IMR-90 (cell line): ENCODE data around the gene TM4SF20. TPM values are rescaled to one million over a fixed set of nuclear protein-coding genes. Genes with fewer than 3 reads are reported as not detected.

Experiments used
- ATAC-seq: fragments of 200-7000 bp; cut with Tn5 transposase; 2 replicates; pipeline ENCODE4 v1.9.1; 2020; ENCODE audit warnings: low read depth, mild to moderate bottlenecking, moderate library complexity
- BruUV-seq: library from RNA; stranded (reverse); fragments of 400-500 nt; replicated peaks from 2 replicates; lab custom pipeline; 2021; lab: Mats Ljungman, UMichigan
- CTCF ChIA-PET: fragments of 300-600 bp; formaldehyde crosslinking; extraction: SDS; loops from one replicate; lab custom pipeline; 2021; ENCODE audit warnings: antibody characterized with exemption; lab: Yijun Ruan, JAX
- POLR2A ChIA-PET: fragments of 300-600 bp; sonication (Branson Sonifier 250); formaldehyde crosslinking; loops from one replicate; lab custom pipeline; 2022; ENCODE audit warnings: antibody characterized with exemption; ENCODE audit not compliant: unreplicated experiment; lab: Charles Lee
- DNase-seq: peaks from one replicate; pipeline ENCODE4 v3.0.0; 2013
- H2AFZ ChIP-seq: replicated peaks from 2 replicates; pipeline ENCODE3; 2013; ENCODE audit warnings: low read length, mild to moderate bottlenecking; ENCODE audit not compliant: poor library complexity
- H2AK5ac ChIP-seq: 2 replicates; pipeline ENCODE4 v1.6.1; 2013; ENCODE audit warnings: low read depth, low read length, inconsistent platforms
- H2AK9ac ChIP-seq: replicated peaks from 2 replicates; pipeline ENCODE3; 2013; ENCODE audit warnings: mild to moderate bottlenecking, low read depth, low read length, moderate library complexity; ENCODE audit not compliant: poor library complexity
- H2BK120ac ChIP-seq: 2 replicates; pipeline ENCODE4 v1.6.1; 2013; ENCODE audit warnings: low read depth, low read length, inconsistent platforms
- H2BK15ac ChIP-seq: 3 replicates; pipeline ENCODE4 v1.6.1; 2013; ENCODE audit warnings: low read depth, low read length, inconsistent platforms
- H2BK20ac ChIP-seq: 2 replicates; pipeline ENCODE4 v1.6.1; 2013; ENCODE audit warnings: low read depth, mild to moderate bottlenecking, inconsistent platforms, low read length, moderate library complexity
- H2BK5ac ChIP-seq: 2 replicates; pipeline ENCODE4 v1.6.1; 2013; ENCODE audit warnings: mild to moderate bottlenecking, low read depth, low read length, inconsistent platforms; ENCODE audit not compliant: poor library complexity, severe bottlenecking
- H3K14ac ChIP-seq: replicated peaks from 2 replicates; pipeline ENCODE4 v1.6.1; 2013; ENCODE audit warnings: low read depth, low read length, inconsistent platforms
- H3K18ac ChIP-seq: 2 replicates; pipeline ENCODE4 v1.6.1; 2013; ENCODE audit warnings: low read depth, low read length, control low read depth
- H3K23ac ChIP-seq: 2 replicates; pipeline ENCODE4 v1.6.1; 2013; ENCODE audit warnings: low read depth, low read length, inconsistent platforms
- H3K27ac ChIP-seq: 2 replicates; pipeline ENCODE4 v1.5.1; 2013; ENCODE audit warnings: mild to moderate bottlenecking, control low read depth, low read length; ENCODE audit not compliant: insufficient read depth
- H3K27me3 ChIP-seq: 2 replicates; pipeline ENCODE4 v1.6.1; 2013; ENCODE audit warnings: low read length; ENCODE audit not compliant: control insufficient read depth, insufficient read depth
- H3K36me3 ChIP-seq: 2 replicates; pipeline ENCODE4 v1.6.1; 2013; ENCODE audit warnings: low read length, mixed read lengths; ENCODE audit not compliant: control insufficient read depth, insufficient read depth
- H3K4ac ChIP-seq: 2 replicates; pipeline ENCODE4 v1.6.1; 2013; ENCODE audit warnings: low read depth, low read length, inconsistent platforms
- H3K4me1 ChIP-seq: 2 replicates; pipeline ENCODE4 v1.6.1; 2013; ENCODE audit warnings: low read length, mixed read lengths; ENCODE audit not compliant: control insufficient read depth, insufficient read depth
- H3K4me2 ChIP-seq: 2 replicates; pipeline ENCODE4 v1.6.1; 2013; ENCODE audit warnings: low read depth, mild to moderate bottlenecking, control low read depth, low read length, moderate library complexity
- H3K4me3 ChIP-seq: 2 replicates; pipeline ENCODE4 v1.5.1; 2013; ENCODE audit warnings: low read depth, mild to moderate bottlenecking, control low read depth, low read length, moderate library complexity; ENCODE audit not compliant: insufficient read depth
- H3K56ac ChIP-seq: 2 replicates; pipeline ENCODE4 v1.6.1; 2013; ENCODE audit warnings: low read length, inconsistent platforms; ENCODE audit not compliant: insufficient read depth; ENCODE audit errors: extremely low read depth
- H3K79me1 ChIP-seq, 2 experiments: 2 replicates each; pipeline ENCODE4 v1.6.1; 2013; ENCODE audit warnings: low read length in 2 of 2, inconsistent platforms in 1 of 2, low read depth in 1 of 2
- H3K9ac ChIP-seq: 2 replicates; pipeline ENCODE4 v1.6.1; 2013; ENCODE audit warnings: low read depth, low read length, control low read depth
- H3K9me1 ChIP-seq: 2 replicates; pipeline ENCODE4 v1.6.1; 2013; ENCODE audit warnings: low read length, inconsistent platforms; ENCODE audit not compliant: insufficient read depth
- H3K9me3 ChIP-seq: 2 replicates; pipeline ENCODE4 v1.6.1; 2013; ENCODE audit warnings: low read length; ENCODE audit not compliant: control insufficient read depth, insufficient read depth
- H4K20me1 ChIP-seq: 2 replicates; pipeline ENCODE4 v1.6.1; 2013; ENCODE audit warnings: low read length, inconsistent platforms; ENCODE audit not compliant: insufficient read depth
- H4K5ac ChIP-seq: 2 replicates; pipeline ENCODE4 v1.6.1; 2013; ENCODE audit warnings: mild to moderate bottlenecking, low read depth, low read length, control low read depth
- H4K8ac ChIP-seq, 2 experiments: 2 replicates each; pipeline ENCODE4 v1.6.1; 2013; ENCODE audit warnings: low read depth in 2 of 2, low read length in 2 of 2, control low read depth in 1 of 2, inconsistent platforms in 1 of 2
- H4K91ac ChIP-seq: 2 replicates; pipeline ENCODE4 v1.6.1; 2013; ENCODE audit warnings: low read depth, low read length, inconsistent platforms; ENCODE audit not compliant: insufficient read depth
- CEBPB ChIP-seq: IDR thresholded peaks from 2 replicates; pipeline ENCODE4 v1.6.1; 2012; ENCODE audit warnings: low read depth, low read length, improper control_type of control experiment
- CHD1 ChIP-seq: IDR thresholded peaks from 2 replicates; pipeline ENCODE4 v1.6.1; 2012; ENCODE audit warnings: low read depth, low read length, improper control_type of control experiment
- CTCF ChIP-seq: conservative IDR thresholded peaks from 2 replicates; pipeline ENCODE4 v1.5.1; 2012; ENCODE audit warnings: mild to moderate bottlenecking, low read depth, low read length, improper control_type of control experiment
- ELK1 ChIP-seq: fragments of 150-350 bp; IDR thresholded peaks from 2 replicates; pipeline ENCODE4 v1.6.1; 2016; ENCODE audit warnings: low read depth, mild to moderate bottlenecking, low read length, moderate library complexity, borderline replicate concordance
- FOS ChIP-seq: fragments of 150-350 bp; IDR thresholded peaks from 2 replicates; pipeline ENCODE4 v1.6.1; 2016; ENCODE audit warnings: low read depth, low read length
- MAFK ChIP-seq: IDR thresholded peaks from 2 replicates; pipeline ENCODE4 v1.6.1; 2012; ENCODE audit warnings: low read depth, low read length, improper control_type of control experiment
- MXI1 ChIP-seq: IDR thresholded peaks from 2 replicates; pipeline ENCODE4 v1.6.1; 2012; ENCODE audit warnings: low read depth, mild to moderate bottlenecking, low read length, moderate library complexity, borderline replicate concordance
- NFE2L2 ChIP-seq: fragments of 150-350 bp; IDR thresholded peaks from 2 replicates; pipeline ENCODE4 v1.6.1; 2016; ENCODE audit warnings: low read depth, mild to moderate bottlenecking, low read length
- RAD21 ChIP-seq: IDR thresholded peaks from 2 replicates; pipeline ENCODE4 v1.6.1; 2012; ENCODE audit warnings: low read length, improper control_type of control experiment
- WGBS, 2 experiments: methylation state at CpG; one replicate each; pipeline versions ENCODE4 v1.1.5 to v1.1.7; 2013; ENCODE audit warnings: missing lambda C conversion rate in 2 of 2; ENCODE audit not compliant: insufficient read length in 1 of 2; ENCODE audit errors: extremely low coverage in 2 of 2; 5-methylcytosine and 5-hydroxymethylcytosine counted together
- dilution Hi-C: fragments of 300-500 bp; cut with HindIII; formaldehyde crosslinking; loops from one replicate; pipeline ENCODE4 v1.14.3; 2018; ENCODE audit warnings: low sequenced_read_pairs; ENCODE audit not compliant: unreplicated experiment
- in situ Hi-C: fragments of 300-500 bp; cut with MboI; formaldehyde crosslinking; loops from 3 replicates; pipeline ENCODE4 v1.14.3; 2019; ENCODE audit warnings: low sequenced_read_pairs, inconsistent platforms, mixed read lengths
- intact Hi-C: fragments of 100-400 bp; cut with micrococcal nuclease; formaldehyde crosslinking; loops from 2 replicates; pipeline ENCODE4 v1.10.0; 2022
- polyA plus RNA-seq, 3 experiments: library from polyadenylated mRNA; depleted of rRNA; stranded (reverse); fragments of >200 nt; gene quantifications; 2 replicates each; pipeline ENCODE4 v1.2.3, GENCODE V29; 2012; ENCODE audit warnings: low replicate concordance in 1 of 3
- total RNA-seq: library from RNA; depleted of rRNA; stranded (reverse); fragments of >200 nt; gene quantifications from 2 replicates; pipeline ENCODE4 v1.2.3, GENCODE V29; 2012
- TF ChIP-seq, protein P1 (sequence below): fragments of 150-350 bp; IDR thresholded peaks from 2 replicates; pipeline ENCODE4 v1.6.1; 2017; ENCODE audit warnings: mild to moderate bottlenecking, antibody characterized with exemption, low read length, low read depth

Gene TM4SF20
- total and polyA plus RNA-seq, 2 of the 4 experiments (the other 2 are of a cell fraction) = under 0.01 to 0.03 TPM

GRCh38 chr2:227386630-227387029 is 7.5 kb upstream of the TM4SF20 start:
- no peaks in the 10 kb centered on the region for H3K9me1 ChIP-seq
- in situ Hi-C loops = no loop called here
- BruUV-seq = no TSS peak
- H2AFZ ChIP-seq = no peak overlapping the region
- no peak overlapping the region for H3K4ac ChIP-seq
- no peak for DNase-seq
- H3K23ac ChIP-seq = no peak overlapping the region
- H3K4me1 ChIP-seq = peaks cover 3% of the 10 kb centered on the region
- no peak overlapping the region for H2BK20ac ChIP-seq
- H3K9ac ChIP-seq = no peak overlapping the region
- no peak overlapping the region for H3K4me3 ChIP-seq
- WGBS, 2 experiments = no CpG with 5 or more reads among the region's 6 CpGs
- no peak overlapping the region for H3K27ac ChIP-seq
- H3K14ac ChIP-seq = no peak overlapping the region
- H4K5ac ChIP-seq = 0 out of 2 replicates have a peak overlapping the region, but pooled peaks have one; percentile 16
- ChIA-PET POLR2A (no interaction called here), CTCF (interaction anchor here (1.4 kb wide), 1 partner anchor 20 kb away, joined by 6 read pairs; no protein-coding TSS in a partner anchor)
- H4K8ac ChIP-seq = no peak overlapping the region
- dilution Hi-C loops = no loop called here
- H2AK9ac ChIP-seq = no peak overlapping the region
- no peaks in the 10 kb centered on the region for H3K79me1 ChIP-seq
- TF ChIP-seq MXI1 = no peak
- no peak for TF ChIP-seq CTCF
- TF ChIP-seq, protein P1, sequence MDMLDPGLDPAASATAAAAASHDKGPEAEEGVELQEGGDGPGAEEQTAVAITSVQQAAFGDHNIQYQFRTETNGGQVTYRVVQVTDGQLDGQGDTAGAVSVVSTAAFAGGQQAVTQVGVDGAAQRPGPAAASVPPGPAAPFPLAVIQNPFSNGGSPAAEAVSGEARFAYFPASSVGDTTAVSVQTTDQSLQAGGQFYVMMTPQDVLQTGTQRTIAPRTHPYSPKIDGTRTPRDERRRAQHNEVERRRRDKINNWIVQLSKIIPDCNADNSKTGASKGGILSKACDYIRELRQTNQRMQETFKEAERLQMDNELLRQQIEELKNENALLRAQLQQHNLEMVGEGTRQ = no peak
- no peak for TF ChIP-seq CEBPB
- TF ChIP-seq CHD1 = no peak
- no peak for TF ChIP-seq NFE2L2
- TF ChIP-seq MAFK = no peak
- TF ChIP-seq RAD21 = no peak
- TF ChIP-seq ELK1 = no peak
- no peak for TF ChIP-seq FOS
- H3K36me3 ChIP-seq = no peaks in the 10 kb centered on the region
- ATAC-seq = no peak
- no peak overlapping the region for H2BK5ac ChIP-seq
- H2AK5ac ChIP-seq = no peak overlapping the region
- H3K27me3 ChIP-seq = no peaks in the 10 kb centered on the region
- H4K20me1 ChIP-seq = no peaks in the 10 kb centered on the region
- no peak overlapping the region for H2BK15ac ChIP-seq
- no peak overlapping the region for H3K56ac ChIP-seq
- 0 out of 2 replicates have a peak overlapping the region, but pooled peaks have one; percentile 4 for H3K18ac ChIP-seq
- no peaks in the 10 kb centered on the region for H3K9me3 ChIP-seq
- intact Hi-C loops = no loop called here
- no peak overlapping the region for H2BK120ac ChIP-seq
- H4K91ac ChIP-seq = no peak overlapping the region
- H3K4me2 ChIP-seq = no peak overlapping the region
